Effector memory CD4-positive, alpha-beta T cell (primary cell): ENCODE measurements around the gene TTK.

Experiments
- DNase-seq, 3 donors: peaks; one replicate each; pipeline ENCODE4 v3.0.0-alpha.2; 2020
- H3K27ac ChIP-seq: 2 replicates; pipeline ENCODE4 v1.7.0; 2013; ENCODE audit warnings: mild to moderate bottlenecking, low read length, moderate library complexity; ENCODE audit not compliant: insufficient read depth, poor library complexity, severe bottlenecking
- H3K27me3 ChIP-seq: replicated peaks from 2 replicates; pipeline ENCODE4 v1.7.0; 2013; ENCODE audit warnings: mild to moderate bottlenecking, low read length; ENCODE audit not compliant: insufficient read depth, control insufficient read depth, poor library complexity, severe bottlenecking
- H3K36me3 ChIP-seq: 2 replicates; pipeline ENCODE4 v1.7.0; 2013; ENCODE audit warnings: mild to moderate bottlenecking, low read length, moderate library complexity; ENCODE audit not compliant: control insufficient read depth, insufficient read depth
- H3K4me1 ChIP-seq: 2 replicates; pipeline ENCODE4 v1.7.0; 2013; ENCODE audit warnings: low read length, mild to moderate bottlenecking; ENCODE audit not compliant: control insufficient read depth, insufficient read depth, poor library complexity, severe bottlenecking
- H3K4me3 ChIP-seq: 2 replicates; pipeline ENCODE4 v1.7.0; 2013; ENCODE audit warnings: low read length, low read depth, mild to moderate bottlenecking; ENCODE audit not compliant: insufficient read depth, poor library complexity, severe bottlenecking
- H3K9me3 ChIP-seq: 2 replicates; pipeline ENCODE4 v1.7.0; 2013; ENCODE audit warnings: mild to moderate bottlenecking, low read length, moderate library complexity; ENCODE audit not compliant: control insufficient read depth
- total RNA-seq, 3 donors: gene quantifications; one replicate each; lab custom pipeline; 2026; lab: John Stamatoyannopoulos, UW

Gene TTK
- 1.4 to 1.8 (median 1.5) reads per million in 3 donors for total RNA-seq

GRCh38 chr6:80004173-80005072 lies at the start of gene TTK:
TTK (plus strand) TSS chr6:80004649; CDS start chr6:80005844, 1,195 bp downstream.
- H3K36me3 ChIP-seq: no peaks in the 10 kb centered on the region
- peak within 1 kb of the TSS; percentile 94 for H3K27ac ChIP-seq
- no peaks in the 10 kb centered on the region for H3K9me3 ChIP-seq
- peaks cover 14% of the 10 kb centered on the region for H3K4me1 ChIP-seq
- H3K4me3 ChIP-seq: peak within 1 kb of the TSS; percentile 74
- H3K27me3 ChIP-seq: no peaks in the 10 kb centered on the region
- DNase-seq: peak; percentile 85 to 90 (median 87)

DNA sequence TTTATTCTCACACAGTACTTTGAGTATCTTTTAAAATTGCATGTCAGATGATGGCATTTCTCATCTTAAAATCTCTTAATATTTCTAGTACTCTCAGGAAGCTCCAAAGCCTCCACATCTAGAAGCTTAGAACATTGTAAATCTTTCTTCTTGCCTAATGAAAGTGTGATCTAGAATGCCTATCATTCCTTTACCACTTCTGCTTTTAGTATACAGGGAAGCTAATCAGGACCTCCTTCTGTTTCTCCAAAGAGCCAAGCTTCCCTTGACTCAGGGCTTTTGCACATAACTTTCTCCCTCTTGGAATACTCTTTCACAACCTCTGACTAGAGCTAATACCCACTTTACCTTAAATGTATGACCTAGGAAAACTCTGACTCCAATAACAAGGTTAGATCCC lies 49.6 kb upstream of the TTK start:
- H3K27me3 ChIP-seq: no peaks in the 10 kb centered on the region
- no peaks in the 10 kb centered on the region for H3K9me3 ChIP-seq
- H3K4me1 ChIP-seq: no peaks in the 10 kb centered on the region
- DNase-seq: no peak
- no peak overlapping the region for H3K27ac ChIP-seq
- no peak overlapping the region for H3K4me3 ChIP-seq
- no peaks in the 10 kb centered on the region for H3K36me3 ChIP-seq

GRCh38 chr6:79964607-79965081 lies 39.8 kb upstream of the TTK start:
- Histone ChIP-seq H3K4me1 (peaks cover 5% of the 10 kb centered on the region), H3K9me3 (no peaks in the 10 kb centered on the region), H3K27ac (peak overlapping the region; percentile 12), H3K27me3 (no peaks in the 10 kb centered on the region), H3K4me3 (no peak overlapping the region), H3K36me3 (no peaks in the 10 kb centered on the region)
- DNase-seq: peak; percentile 8 to 38 (median 12)

- no peaks in the 10 kb centered on the region for H3K27me3 ChIP-seq
Observed at GRCh38 chr6:79967178-79967577, 37.3 kb upstream of the TTK start.

DNA sequence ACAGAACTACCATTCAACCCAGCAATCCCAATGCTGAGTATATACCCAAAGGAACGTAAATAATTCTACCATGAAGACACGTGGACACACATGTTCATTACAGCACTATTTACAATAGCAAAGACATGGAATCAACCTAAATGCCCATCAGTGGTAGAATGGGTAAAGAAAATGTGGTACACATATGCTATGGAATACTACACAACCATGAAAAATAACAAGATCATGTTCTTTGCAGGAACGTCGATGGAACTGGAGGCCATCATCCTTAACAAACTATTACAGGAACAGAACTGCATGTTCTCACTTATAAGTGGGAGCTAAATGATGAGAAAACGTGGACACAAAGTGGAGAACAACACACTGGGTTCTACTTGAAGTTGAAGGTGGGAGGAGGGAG lies 34.7 kb upstream of the TTK start:
- no peaks in the 10 kb centered on the region for H3K36me3 ChIP-seq
- H3K27me3 ChIP-seq: no peaks in the 10 kb centered on the region
- no peak overlapping the region for H3K4me3 ChIP-seq
- H3K27ac ChIP-seq: no peak overlapping the region
- H3K9me3 ChIP-seq: no peaks in the 10 kb centered on the region
- no peak for DNase-seq
- peaks cover 5% of the 10 kb centered on the region for H3K4me1 ChIP-seq

More at GRCh38 chr6:79967178-79967577, 37.3 kb upstream of the TTK start:
- H3K9me3 ChIP-seq: no peaks in the 10 kb centered on the region
- no peak overlapping the region for H3K4me3 ChIP-seq
- H3K36me3 ChIP-seq: no peaks in the 10 kb centered on the region
- peaks cover 5% of the 10 kb centered on the region for H3K4me1 ChIP-seq
- no peak overlapping the region for H3K27ac ChIP-seq
- DNase-seq: no peak

DNA sequence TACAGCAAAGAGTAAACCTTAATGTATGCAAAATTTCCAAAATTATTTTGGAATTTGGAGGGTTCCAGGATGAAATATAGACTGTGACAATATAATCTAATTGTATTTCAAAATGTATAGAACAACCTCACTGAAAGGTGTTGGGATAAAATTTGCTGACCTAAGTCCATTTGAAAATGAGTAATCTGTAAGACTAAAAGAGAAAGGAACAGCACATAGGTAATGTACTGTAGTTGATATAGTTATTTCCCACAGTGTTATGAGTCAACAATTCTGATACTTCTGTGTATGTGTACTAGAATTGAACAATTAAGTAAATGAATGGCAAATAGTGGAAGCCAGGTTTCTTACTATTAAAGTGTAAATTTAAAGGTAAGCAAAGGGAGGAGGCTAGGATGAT lies 33.3 kb upstream of the TTK start:
- no peaks in the 10 kb centered on the region for H3K9me3 ChIP-seq
- no peaks in the 10 kb centered on the region for H3K36me3 ChIP-seq
- H3K4me3 ChIP-seq: no peak overlapping the region
- no peaks in the 10 kb centered on the region for H3K27me3 ChIP-seq
- DNase-seq: no peak
- H3K27ac ChIP-seq: no peak overlapping the region
- no peaks in the 10 kb centered on the region for H3K4me1 ChIP-seq

DNA sequence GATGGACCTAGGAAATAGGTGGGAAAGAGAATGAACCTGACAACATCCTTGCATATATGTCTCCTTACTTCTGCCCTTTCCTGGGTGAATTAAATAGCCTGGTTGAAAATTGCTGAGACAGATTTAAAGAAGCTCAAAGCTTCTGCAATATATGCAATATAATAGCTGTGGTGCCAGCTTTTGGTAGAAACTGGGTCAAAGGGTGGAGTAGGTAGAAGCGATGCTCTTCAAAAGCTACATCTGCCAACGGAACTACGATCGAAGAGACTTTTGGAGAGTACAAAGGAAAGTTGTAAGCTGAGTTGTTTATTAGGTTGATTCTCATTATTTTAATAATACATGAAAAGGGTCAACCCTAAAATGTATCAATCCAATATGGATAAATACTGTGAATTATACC lies 22.8 kb upstream of the TTK start:
- Histone ChIP-seq H3K36me3 (no peaks in the 10 kb centered on the region), H3K27me3 (no peaks in the 10 kb centered on the region), H3K9me3 (no peaks in the 10 kb centered on the region), H3K4me3 (no peak overlapping the region), H3K4me1 (peaks cover 6% of the 10 kb centered on the region), H3K27ac (no peak overlapping the region)
- no peak for DNase-seq

GRCh38 chr6:79984261-79984660 lies 20.2 kb upstream of the TTK start:
- H3K4me1 ChIP-seq: peaks cover 6% of the 10 kb centered on the region
- H3K36me3 ChIP-seq: no peaks in the 10 kb centered on the region
- H3K27ac ChIP-seq: no peak overlapping the region
- no peaks in the 10 kb centered on the region for H3K27me3 ChIP-seq
- DNase-seq: peak in 1 of 3 donors; percentile 3
- H3K9me3 ChIP-seq: no peaks in the 10 kb centered on the region
- H3K4me3 ChIP-seq: no peak overlapping the region

DNA sequence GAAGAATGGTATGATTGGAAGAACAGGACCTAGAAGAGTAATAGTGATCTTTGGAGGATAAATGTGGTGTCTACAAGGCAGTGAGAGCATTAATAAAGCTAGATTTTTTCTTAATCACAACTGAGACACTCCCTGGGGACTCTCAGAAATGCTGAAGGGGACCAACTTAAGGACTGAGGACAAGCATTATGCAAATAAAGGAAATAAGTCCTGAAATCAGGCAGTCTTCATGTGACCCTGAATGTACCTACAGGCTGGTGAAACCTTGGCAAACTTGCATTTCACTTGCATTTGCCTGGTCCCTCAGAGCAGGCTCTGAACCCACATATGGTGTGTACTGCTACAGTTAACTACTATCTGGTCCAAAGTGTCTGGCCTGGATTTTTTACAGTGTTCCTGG lies 19.3 kb upstream of the TTK start:
- H3K27ac ChIP-seq: no peak overlapping the region
- no peak for DNase-seq
- no peaks in the 10 kb centered on the region for H3K9me3 ChIP-seq
- H3K4me3 ChIP-seq: no peak overlapping the region
- H3K36me3 ChIP-seq: no peaks in the 10 kb centered on the region
- H3K4me1 ChIP-seq: peaks cover 6% of the 10 kb centered on the region
- no peaks in the 10 kb centered on the region for H3K27me3 ChIP-seq

GRCh38 chr6:79989641-79990040 lies 14.8 kb upstream of the TTK start:
- H3K36me3 ChIP-seq: no peaks in the 10 kb centered on the region
- H3K4me1 ChIP-seq: peaks cover 1% of the 10 kb centered on the region
- no peak for DNase-seq
- H3K27ac ChIP-seq: no peak overlapping the region
- no peaks in the 10 kb centered on the region for H3K9me3 ChIP-seq
- H3K4me3 ChIP-seq: no peak overlapping the region
- no peaks in the 10 kb centered on the region for H3K27me3 ChIP-seq
